ENCODE measurements around the gene GFER.
"Not testable (repeated sequence)": the region's sequence is repeated elsewhere in the genome, so short reads cannot be mapped to it uniquely, and the experiment has no call there.

Gene GFER

GRCh38 chr16:2026461-2027023, 42.5 kb downstream of the GFER start, which contains the start of gene NHERF2:
TSS of gene NHERF2 (plus strand) at chr16:2026902. CDS start at chr16:2027006, 104 bp downstream.
- no peak for DNase-seq (ENCODE audit: low read depth)

DNA sequence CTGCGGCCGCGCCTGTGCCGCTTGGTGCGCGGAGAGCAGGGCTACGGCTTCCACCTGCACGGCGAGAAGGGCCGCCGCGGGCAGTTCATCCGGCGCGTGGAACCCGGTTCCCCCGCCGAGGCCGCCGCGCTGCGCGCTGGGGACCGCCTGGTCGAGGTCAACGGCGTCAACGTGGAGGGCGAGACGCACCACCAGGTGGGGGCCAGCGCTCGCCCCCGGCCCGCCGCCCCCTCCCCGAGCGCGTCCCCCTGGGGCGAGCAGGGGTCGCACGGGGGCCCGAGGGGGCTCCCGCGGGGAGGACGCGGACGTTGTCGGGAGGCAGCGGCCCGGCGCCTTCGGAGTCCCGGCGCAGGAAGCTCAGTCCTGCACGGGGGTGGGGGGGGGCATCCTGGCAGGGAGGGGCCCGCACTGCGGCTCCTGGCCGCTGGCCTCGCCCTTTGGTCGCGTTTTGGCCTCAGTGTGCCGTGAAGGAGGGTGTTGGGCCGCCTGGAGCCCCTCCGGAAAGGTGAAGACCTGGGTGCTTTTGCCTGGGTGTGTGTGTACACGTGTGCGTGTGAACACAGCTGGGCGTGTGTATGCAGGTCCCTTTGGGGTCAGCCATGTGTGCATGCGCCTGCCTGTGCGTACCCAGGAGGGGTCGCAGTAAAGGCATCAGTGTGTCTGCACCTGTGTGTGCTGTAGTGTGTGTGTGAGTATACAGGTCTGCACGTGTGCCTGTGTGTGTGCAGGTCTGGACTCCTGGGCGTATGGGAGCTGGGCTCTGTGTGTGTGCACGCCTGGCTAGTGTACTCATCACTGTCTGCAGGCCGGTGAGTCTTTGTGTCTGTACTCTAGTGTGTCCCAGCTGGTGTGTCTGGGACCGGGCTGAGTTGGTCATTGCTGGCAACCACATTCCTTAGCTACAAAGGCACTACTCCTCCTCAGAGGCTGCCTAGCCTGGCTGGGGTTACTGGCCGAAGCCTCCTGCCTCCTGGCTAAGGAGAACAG, 43.3 kb downstream of the GFER start:
- no peak for DNase-seq (ENCODE audit: low read depth)

DNA sequence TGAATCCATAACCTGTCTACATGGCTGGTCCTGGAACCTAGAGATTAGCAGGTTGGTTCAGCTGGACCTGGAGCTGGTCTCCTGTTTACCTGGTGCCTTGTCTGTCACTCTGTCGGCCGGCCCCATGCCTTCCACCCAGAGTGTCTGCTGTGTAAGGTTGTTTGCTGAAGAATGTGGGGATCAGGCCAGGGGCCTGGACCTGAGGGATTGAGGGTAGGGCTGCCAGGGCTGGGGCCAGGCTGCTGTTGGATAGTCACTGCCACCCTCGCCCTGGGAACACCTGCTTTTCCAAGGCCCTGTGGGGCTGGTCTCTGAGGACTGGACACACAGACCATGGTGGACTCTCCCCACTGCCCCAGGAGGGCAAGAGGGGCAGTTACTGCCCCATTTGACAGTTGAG, 44.2 kb downstream of the GFER start:
- DNase-seq (ENCODE audit: low read depth) = no peak

DNA sequence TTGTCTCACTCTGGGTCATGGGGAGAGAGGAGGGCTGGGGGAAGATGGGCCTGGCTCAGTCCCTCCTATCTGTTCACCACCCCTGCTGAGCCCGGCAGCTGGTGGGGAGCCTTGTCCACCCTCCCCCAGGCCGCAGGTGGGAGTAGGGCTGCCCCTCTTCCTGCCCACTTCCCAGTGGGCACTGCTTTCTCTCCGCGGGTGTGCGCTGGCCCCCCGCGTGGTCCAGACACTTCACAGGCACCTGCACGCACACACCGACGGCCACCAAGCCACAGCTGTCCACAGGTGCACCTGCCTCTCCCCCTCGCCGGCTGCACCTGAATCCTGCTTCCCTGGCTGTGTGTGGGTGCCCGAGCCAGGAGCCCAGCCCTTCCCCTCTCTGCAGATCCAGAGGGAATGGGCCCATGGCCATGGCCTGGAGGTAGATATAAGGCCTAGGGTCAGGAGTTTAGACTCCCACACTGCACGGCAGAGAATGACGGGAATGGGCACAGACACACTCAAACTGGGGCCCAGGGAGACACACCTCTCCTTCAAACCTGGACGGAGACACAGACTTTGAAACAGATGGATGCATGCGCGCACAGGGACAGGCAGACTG, 44.7 kb downstream of the GFER start:
- DNase-seq (ENCODE audit: low read depth) = no peak

DNA sequence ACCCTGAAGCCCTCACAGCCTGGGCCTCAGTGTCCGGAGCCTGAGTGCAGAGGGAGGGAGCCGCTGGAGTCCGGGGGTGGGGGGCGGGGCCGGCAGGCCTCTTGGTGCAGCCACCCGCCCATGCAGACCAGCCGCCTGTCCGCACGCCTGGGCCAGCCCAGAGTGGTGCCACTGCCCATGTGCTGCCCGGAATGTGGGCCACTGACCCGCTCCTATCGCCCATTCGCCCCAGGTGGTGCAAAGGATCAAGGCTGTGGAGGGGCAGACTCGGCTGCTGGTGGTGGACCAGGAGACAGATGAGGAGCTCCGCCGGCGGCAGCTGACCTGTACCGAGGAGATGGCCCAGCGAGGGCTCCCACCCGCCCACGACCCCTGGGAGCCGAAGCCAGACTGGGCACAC, 45.4 kb downstream of the GFER start:
- DNase-seq (ENCODE audit: low read depth) = no peak

- DNase-seq (ENCODE audit: low read depth) = no peak
Observed at GRCh38 chr16:2030036-2030435, 46.0 kb downstream of the GFER start.

DNA sequence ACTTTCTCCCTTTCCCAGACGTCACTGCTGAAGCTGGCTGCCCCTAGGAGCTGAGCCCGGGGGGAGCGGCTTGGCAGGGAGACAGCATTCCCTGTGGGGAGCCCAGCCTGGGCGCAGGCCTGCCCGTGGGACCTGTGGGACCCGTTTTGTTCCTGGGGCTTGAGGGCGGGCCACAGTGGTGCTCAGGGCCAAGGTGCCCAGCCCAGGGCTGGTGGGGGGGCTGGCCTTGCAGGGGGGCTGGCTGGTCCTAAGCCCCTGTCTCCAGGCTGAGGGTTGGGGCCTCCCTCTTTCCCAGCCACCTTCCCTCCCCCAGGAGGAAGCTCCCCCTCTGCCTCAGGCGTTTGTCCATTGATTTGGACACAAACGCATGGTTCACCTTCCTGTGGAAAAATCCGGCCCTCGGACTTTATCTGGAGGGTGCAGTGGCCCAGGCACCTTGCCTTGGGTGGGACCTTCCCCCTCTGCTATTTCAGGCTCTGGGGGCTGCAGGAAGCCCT, 47.1 kb downstream of the GFER start:
- DNase-seq (ENCODE audit: low read depth) = no peak

DNA sequence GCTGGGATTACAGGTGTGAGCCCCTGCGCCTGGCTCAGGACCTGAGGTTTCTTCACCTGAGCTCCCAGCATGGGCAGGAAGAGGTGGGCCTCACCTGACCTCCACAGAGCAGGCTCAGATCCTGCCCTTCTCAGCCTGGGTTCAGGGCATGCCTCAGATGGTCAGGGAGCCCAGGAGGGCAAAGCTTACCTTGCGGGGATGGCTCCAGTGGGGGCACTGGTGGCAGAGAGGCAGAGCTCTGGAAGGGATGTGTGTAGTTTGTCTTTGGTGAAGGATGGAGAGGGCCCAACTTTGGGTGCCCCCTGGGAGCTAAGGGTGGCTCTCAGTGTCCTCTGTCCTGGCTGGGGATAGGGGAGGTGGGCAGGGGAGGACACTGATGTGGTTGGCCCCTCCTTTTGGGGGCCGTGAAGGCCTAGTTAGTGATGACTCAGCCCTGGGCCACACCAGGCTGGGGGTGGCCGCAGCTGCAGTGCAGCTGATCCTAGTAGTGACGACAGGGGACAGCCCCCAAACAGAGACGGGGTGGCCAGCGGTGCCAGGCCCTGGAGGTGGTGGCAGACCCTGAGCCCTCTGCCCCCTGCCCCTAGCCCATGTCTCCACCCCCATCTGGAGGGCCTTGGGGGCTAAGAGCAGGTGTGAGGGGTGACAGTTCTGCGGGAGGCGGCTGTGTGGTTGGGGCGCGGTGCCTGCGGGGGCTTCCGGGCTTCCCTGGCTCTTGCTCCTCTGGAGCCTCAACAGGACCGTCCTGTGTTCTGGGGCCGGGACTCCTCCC, 48.5 kb downstream of the GFER start:
- no peak for DNase-seq (ENCODE audit: low read depth)

DNA sequence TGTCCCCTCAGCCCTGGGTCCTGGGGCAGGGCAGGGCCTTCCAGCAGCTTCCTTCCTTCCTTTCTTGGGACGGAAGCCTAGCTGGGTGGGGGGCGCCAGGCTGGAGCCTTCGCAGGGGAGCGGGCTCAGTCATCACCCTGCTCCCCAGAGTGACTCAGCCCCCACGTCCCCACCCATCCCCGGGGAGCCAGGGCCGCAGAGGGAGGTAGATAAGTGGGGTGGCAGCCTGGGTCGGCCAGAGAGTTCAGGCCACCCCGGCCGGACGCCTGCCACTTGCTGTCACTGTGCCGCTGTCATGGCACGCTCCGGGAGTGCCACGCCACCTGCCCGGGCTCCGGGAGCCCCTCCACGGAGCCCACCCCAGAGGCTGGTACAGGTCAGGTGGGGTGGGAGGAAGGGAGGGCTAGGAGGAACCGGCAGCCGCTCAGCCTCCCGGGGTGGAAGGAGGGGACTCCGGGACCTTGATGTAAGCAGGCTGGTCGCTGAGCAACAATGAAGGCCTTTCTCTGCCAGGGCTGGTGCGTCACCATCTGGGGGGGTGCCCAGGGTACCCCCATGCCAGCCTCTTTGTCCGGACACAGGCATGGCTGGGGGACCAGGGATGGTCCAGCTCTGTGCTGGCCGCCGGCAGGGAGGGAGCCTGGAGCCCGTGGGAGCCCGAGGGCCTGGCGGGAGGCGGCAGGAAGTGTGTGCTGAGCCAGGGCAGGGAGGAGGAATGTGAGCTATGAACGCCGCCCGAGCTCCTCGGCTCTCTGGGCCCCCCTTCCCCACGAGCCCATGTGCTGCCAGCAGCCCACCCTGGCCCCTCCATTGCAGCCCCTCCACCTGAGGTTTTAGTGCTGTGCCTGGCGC, 49.3 kb downstream of the GFER start:
- no peak for DNase-seq (ENCODE audit: low read depth)

DNA sequence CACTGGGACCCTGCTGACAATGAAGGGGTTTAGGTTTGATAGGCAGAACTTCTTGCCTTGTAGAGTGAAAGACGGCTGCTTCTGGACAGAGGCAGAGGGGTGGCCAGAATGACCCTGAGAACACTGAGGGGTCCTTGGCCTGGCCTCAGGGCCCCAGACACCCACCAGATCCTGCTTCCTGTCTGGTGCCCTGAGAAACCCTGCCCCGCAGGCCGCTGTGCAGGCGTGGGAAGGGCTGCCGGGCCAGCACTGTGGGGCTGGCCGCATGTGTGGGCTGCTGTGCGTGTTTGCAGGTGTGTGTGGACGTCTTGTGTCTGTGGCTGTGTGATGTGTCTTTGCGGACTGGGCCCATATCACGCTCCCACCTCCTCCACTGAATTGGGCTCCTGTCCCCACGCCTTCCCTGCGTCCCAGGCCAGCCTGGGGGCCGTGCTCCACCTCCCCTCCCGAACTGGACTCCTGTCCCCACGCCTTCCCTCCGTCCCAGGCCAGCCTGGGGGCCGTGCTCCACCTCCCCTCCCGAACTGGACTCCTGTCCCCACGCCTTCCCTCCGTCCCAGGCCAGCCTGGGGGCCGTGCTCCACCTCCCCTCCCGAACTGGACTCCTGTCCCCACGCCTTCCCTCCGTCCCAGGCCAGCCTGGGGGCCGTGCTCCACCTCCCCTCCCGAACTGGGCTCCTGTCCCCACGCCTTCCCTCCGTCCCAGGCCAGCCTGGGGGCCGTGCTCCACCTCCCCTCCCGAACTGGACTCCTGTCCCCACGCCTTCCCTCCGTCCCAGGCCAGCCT, 50.1 kb downstream of the GFER start:
- not testable (repeated sequence) for DNase-seq (ENCODE audit: low read depth)

GRCh38 chr16:2034696-2035430, 50.9 kb downstream of the GFER start:
- DNase-seq (ENCODE audit: low read depth) = no peak

DNA sequence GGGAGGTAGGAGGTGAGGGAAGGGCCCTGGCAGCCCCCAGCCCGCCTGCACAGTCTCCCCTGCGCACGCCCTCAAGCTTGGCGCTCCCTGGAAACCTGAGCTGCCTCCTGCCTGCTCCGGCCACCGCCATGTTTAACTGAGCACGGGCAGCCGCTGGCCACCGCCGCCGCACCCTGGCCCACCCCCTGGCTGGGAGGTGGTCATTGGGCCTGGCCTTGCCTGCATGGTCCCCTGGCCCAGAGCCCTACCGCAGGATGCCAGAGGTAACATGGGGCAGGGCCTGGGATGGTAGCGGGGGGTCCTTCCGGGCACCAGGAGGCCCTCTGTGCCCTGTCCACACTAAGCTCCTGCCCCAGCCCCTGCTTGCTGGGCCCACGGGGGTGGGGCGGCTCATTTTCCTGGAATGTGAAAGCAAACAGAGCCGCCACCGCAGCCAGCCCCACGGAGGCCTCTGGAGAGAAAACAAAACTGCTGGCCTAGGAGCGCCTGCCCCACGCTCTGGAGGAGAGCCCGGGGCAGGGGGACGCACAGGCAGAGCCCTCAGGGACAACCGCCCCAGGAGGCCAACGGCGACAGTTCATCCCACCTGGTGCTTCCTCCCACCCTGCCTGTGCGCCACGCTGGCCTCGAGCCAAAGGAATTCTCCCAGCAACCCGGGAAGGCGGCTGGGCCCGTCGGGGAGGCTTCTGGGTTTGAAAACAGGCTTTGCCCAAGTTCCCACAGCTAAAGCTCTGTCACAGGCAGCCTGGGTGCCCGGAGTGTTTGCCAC, 51.6 kb downstream of the GFER start:
- DNase-seq (ENCODE audit: low read depth) = no peak

- no peak for DNase-seq (ENCODE audit: low read depth)
Observed at GRCh38 chr16:2036200-2036966, 52.4 kb downstream of the GFER start.

DNA sequence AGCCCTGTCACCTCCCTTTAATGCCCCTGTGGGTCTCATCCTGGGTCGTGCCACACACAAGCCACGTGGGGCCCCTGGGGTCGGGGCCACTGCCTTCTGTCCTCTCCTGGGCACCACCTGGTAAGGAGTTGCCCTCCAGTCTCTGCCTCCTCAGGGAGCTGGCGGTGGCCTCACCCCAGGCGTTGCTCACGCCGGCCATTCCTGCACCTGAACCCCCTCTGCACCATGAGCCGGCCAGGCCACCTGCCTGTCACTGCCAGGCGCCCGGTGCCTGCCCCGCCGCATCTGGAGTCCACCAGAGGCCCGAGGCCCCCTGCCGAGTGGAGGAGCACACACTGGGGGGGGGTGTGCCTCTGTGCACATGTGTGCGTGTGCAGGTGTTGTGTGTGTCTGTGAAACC, 53.1 kb downstream of the GFER start:
- no peak for DNase-seq (ENCODE audit: low read depth)
